HG03558 (cell line): ENCODE data around the gene NRXN3.
A peak's percentile ranks its signal among the peaks of the same experiment; 100 is the strongest.
"Not testable (repeated sequence)": the region's sequence is repeated elsewhere in the genome, so short reads cannot be mapped to it uniquely, and the experiment has no call there.

Experiments used
- ATAC-seq: cut with Tn5 transposase; IDR thresholded peaks from one replicate; pipeline ENCODE4 v1.9.1; 2021; ENCODE audit warnings: moderate number of reproducible peaks; ENCODE audit not compliant: unreplicated experiment; ENCODE audit errors: extremely low read depth

NRXN3 gene

GRCh38 chr14:78534141-78534540 lies 364.0 kb downstream of the NRXN3 start:
- no peak for ATAC-seq

- no peak for ATAC-seq
Observed at GRCh38 chr14:78535041-78535440, 364.9 kb downstream of the NRXN3 start.

- ATAC-seq, result not testable (repeated sequence)
Observed at GRCh38 chr14:78541788-78542187, 371.6 kb downstream of the NRXN3 start.

GRCh38 chr14:78543433-78543832 lies 373.3 kb downstream of the NRXN3 start:
- ATAC-seq, result no peak

- no peak for ATAC-seq
Observed at GRCh38 chr14:78561074-78561473, 390.9 kb downstream of the NRXN3 start.

- ATAC-seq, result peak; percentile 82
Observed at GRCh38 chr14:78566026-78566858, 396.1 kb downstream of the NRXN3 start.

GRCh38 chr14:78566859-78567172 lies 396.6 kb downstream of the NRXN3 start:
- ATAC-seq, result no peak

GRCh38 chr14:78567343-78567742 lies 397.2 kb downstream of the NRXN3 start:
- ATAC-seq, result no peak

- ATAC-seq, result not testable (repeated sequence)
Observed at GRCh38 chr14:78573736-78574135, 403.6 kb downstream of the NRXN3 start.

GRCh38 chr14:78576437-78577166 lies 406.4 kb downstream of the NRXN3 start:
- no peak for ATAC-seq

- ATAC-seq, result no peak
Observed at GRCh38 chr14:78581229-78581628, 411.1 kb downstream of the NRXN3 start.

- ATAC-seq, result no peak
Observed at GRCh38 chr14:78586681-78587080, 416.5 kb downstream of the NRXN3 start.

- ATAC-seq, result no peak
Observed at GRCh38 chr14:78588906-78589305, 418.7 kb downstream of the NRXN3 start.

- ATAC-seq, result no peak
Observed at GRCh38 chr14:78592616-78593219, 422.5 kb downstream of the NRXN3 start.

- ATAC-seq, result no peak
Observed at GRCh38 chr14:78593949-78594348, 423.8 kb downstream of the NRXN3 start.

GRCh38 chr14:78595797-78596196 lies 425.6 kb downstream of the NRXN3 start:
- no peak for ATAC-seq

GRCh38 chr14:78598046-78598920 lies 428.1 kb downstream of the NRXN3 start:
- ATAC-seq, result no peak

GRCh38 chr14:78605025-78605762 lies 435.0 kb downstream of the NRXN3 start:
- ATAC-seq, result no peak

GRCh38 chr14:78605897-78606500 lies 435.8 kb downstream of the NRXN3 start:
- no peak for ATAC-seq
